RWPE2 (cell line): ENCODE results near the gene PTPRU.

Experiments
- ATAC-seq: fragments of 200-7000 bp; cut with Tn5 transposase; 3 replicates; pipeline ENCODE4 v1.9.1; 2021; ENCODE audit warnings: low read depth
- DNase-seq: peaks from one replicate; pipeline ENCODE4 v3.0.0-alpha.2; 2020; ENCODE audit warnings: low spot score
- H3K27ac ChIP-seq: fragments of 450-650 bp; 2 replicates; pipeline ENCODE4 v1.5.1; 2017; ENCODE audit warnings: mild to moderate bottlenecking; ENCODE audit not compliant: poor library complexity, severe bottlenecking
- H3K27me3 ChIP-seq: fragments of 250-450 bp; sonication (Bioruptor Pico); 2 replicates; pipeline ENCODE4 v1.5.1; 2021; ENCODE audit warnings: mild to moderate bottlenecking, moderate library complexity; ENCODE audit not compliant: insufficient read depth, poor library complexity, severe bottlenecking
- H3K36me3 ChIP-seq: fragments of 250-450 bp; sonication (Bioruptor Pico); 2 replicates; pipeline ENCODE4 v1.5.1; 2020; ENCODE audit warnings: low read depth, mild to moderate bottlenecking, moderate library complexity
- H3K4me1 ChIP-seq: fragments of 250-450 bp; sonication (Bioruptor Pico); 2 replicates; pipeline ENCODE4 v1.5.1; 2021; ENCODE audit warnings: mild to moderate bottlenecking, moderate library complexity; ENCODE audit not compliant: insufficient read depth, poor library complexity, severe bottlenecking
- H3K4me3 ChIP-seq: fragments of 250-450 bp; sonication (Bioruptor Pico); 2 replicates; pipeline ENCODE4 v1.5.1; 2021; ENCODE audit warnings: mild to moderate bottlenecking, moderate library complexity; ENCODE audit not compliant: severe bottlenecking
- H3K9me3 ChIP-seq: fragments of 250-450 bp; sonication (Bioruptor Pico); 2 replicates; pipeline ENCODE4 v1.5.1; 2021; ENCODE audit warnings: mild to moderate bottlenecking, moderate library complexity; ENCODE audit not compliant: severe bottlenecking
- TF ChIP-seq, protein P1 (sequence below): fragments of 450-650 bp; IDR thresholded peaks from one replicate; pipeline ENCODE4 v1.5.1; 2017; ENCODE audit warnings: mild to moderate bottlenecking, moderate library complexity; ENCODE audit not compliant: poor library complexity, severe bottlenecking

The PTPRU gene

DNA sequence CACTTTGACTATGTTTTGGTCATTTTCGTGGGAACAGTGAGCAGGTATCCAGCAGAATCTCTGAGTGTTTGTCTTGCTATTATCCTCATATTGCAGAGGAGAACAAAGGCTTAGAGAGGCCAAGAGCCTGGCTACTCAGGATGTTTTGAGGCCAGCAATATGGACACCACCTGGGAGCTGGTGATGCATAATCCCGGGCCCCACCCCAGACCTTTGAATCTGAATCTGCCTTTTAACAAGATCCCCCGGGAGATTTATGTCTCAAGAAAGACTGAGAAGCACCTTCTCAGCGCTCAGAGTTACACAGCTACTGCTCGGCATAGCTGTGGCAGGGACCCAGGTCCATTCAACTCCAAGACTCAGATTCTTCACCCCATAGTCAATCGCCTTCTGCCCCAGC, 72.8 kb downstream of the PTPRU start:
- H3K27ac ChIP-seq = no peak overlapping the region
- H3K36me3 ChIP-seq = peaks cover 20% of the 10 kb centered on the region
- no peak overlapping the region for H3K4me3 ChIP-seq
- no peaks in the 10 kb centered on the region for H3K27me3 ChIP-seq
- TF ChIP-seq, protein P1, sequence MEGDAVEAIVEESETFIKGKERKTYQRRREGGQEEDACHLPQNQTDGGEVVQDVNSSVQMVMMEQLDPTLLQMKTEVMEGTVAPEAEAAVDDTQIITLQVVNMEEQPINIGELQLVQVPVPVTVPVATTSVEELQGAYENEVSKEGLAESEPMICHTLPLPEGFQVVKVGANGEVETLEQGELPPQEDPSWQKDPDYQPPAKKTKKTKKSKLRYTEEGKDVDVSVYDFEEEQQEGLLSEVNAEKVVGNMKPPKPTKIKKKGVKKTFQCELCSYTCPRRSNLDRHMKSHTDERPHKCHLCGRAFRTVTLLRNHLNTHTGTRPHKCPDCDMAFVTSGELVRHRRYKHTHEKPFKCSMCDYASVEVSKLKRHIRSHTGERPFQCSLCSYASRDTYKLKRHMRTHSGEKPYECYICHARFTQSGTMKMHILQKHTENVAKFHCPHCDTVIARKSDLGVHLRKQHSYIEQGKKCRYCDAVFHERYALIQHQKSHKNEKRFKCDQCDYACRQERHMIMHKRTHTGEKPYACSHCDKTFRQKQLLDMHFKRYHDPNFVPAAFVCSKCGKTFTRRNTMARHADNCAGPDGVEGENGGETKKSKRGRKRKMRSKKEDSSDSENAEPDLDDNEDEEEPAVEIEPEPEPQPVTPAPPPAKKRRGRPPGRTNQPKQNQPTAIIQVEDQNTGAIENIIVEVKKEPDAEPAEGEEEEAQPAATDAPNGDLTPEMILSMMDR = no peak
- H3K9me3 ChIP-seq = no peaks in the 10 kb centered on the region
- H3K4me1 ChIP-seq = no peaks in the 10 kb centered on the region
- ATAC-seq = no peak
- no peak for DNase-seq

DNA sequence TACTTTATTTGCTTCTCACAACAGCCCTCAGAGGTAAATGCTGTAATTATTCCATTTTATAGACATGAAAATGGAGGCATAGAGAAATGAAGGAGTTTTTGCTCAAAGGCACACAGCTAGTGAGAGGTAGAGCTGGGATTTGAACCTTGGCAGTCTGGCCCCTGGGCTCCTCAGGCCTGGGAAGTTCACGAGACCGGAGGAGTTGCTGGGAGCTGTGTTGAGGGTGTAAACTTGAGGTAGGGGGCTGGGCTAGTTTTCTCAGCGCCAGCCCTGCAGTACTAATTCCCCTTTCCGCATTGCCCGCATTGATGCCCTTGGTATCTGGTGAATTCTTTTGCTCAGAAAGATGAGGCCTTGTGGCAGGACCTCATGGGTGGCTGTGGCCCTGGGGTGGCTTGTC, 73.3 kb downstream of the PTPRU start:
- ATAC-seq = no peak

DNA sequence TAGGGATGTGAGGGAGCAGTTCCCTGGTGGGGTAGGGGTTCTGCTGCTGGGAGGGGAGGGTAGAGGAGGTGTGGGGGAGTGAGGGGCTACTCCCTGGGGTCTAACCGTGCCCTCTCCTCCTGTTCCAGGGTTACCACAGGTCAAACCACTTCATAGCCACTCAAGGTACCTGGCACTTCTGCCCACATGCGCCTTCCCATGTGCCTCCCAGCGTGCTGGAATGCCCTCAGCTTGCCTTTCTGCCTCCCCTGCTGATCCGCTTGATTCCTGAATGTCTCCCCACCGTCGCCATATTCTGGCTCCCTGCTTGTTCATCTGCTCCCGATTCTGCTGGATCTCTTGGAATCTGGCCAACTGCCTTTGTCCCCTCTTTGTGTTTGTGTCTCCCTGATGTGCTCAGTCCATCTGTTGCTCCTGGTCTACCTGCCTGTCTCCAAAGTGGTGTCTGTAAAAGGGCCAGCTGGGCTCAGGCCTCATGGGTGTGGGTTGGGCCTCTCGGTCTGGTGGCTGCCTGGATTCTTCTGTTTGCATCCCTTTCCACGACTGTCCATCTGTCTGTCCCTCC, 74.4 kb downstream of the PTPRU start:
- TF ChIP-seq, protein P1 = no peak

More for the DNA sequence above, 73.3 kb downstream of the PTPRU start:
- Histone ChIP-seq H3K4me3 (no peak overlapping the region), H3K27me3 (no peaks in the 10 kb centered on the region), H3K36me3 (peaks cover 17% of the 10 kb centered on the region; the same call in 1 of the 2 replicates), H3K27ac (no peak overlapping the region), H3K4me1 (no peaks in the 10 kb centered on the region), H3K9me3 (no peaks in the 10 kb centered on the region)
- no peak for DNase-seq
- TF ChIP-seq, protein P1 = no peak

DNA sequence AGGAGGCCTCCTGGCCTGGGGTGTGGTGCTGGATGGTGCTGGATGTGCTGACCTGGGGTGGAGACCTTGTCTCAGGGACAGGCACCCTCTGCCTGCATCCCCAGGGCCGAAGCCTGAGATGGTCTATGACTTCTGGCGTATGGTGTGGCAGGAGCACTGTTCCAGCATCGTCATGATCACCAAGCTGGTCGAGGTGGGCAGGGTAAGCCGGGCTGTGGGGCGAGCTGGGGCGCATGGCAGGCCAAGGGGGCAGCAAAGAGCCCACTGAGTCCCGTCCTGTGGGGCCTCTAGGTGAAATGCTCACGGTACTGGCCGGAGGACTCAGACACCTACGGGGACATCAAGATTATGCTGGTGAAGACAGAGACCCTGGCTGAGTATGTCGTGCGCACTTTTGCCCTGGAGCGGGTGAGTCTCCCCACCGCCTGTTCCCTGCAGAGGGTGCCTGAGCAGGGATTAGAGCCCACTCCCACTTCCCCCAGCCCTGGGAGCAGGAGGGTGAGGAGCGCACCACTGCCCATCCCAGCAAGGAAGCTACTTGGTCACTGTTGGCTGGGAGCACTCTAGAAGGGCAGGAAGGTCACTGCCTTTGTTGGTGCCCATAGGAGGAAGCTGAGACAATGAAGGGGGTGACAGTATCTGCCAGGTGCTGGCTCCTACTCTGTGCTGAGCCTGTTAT, 75.2 kb downstream of the PTPRU start:
- H3K9me3 ChIP-seq = no peaks in the 10 kb centered on the region
- TF ChIP-seq, protein P1 = no peak
- ATAC-seq (no peak), DNase-seq (no peak)
- peaks cover 13% of the 10 kb centered on the region for H3K36me3 ChIP-seq
- no peak overlapping the region for H3K27ac ChIP-seq
- no peak overlapping the region for H3K4me3 ChIP-seq
- H3K4me1 ChIP-seq = no peaks in the 10 kb centered on the region
- no peaks in the 10 kb centered on the region for H3K27me3 ChIP-seq

More for the DNA sequence above, 74.4 kb downstream of the PTPRU start:
- DNase-seq (no peak), ATAC-seq (no peak)
- Histone ChIP-seq H3K4me3 (no peak overlapping the region), H3K27me3 (no peaks in the 10 kb centered on the region), H3K4me1 (no peaks in the 10 kb centered on the region), H3K9me3 (no peaks in the 10 kb centered on the region), H3K27ac (no peak overlapping the region), H3K36me3 (peaks cover 16% of the 10 kb centered on the region; the same call in 1 of the 2 replicates)
